H1 (cell line): ENCODE data around the gene PIK3R5. TPM values are rescaled to one million over a fixed set of nuclear protein-coding genes. Genes with fewer than 3 reads are reported as not detected.

Source experiments
- BACH1 ChIP-seq: IDR thresholded peaks from 2 replicates; pipeline ENCODE4 v1.6.1; 2012; ENCODE audit warnings: low read length, improper control_type of control experiment
- CHD7 ChIP-seq: fragments of 300-600 bp; sonication (generic); IDR thresholded peaks from 2 replicates; pipeline ENCODE4 v1.7.1; 2012; ENCODE audit warnings: low read length, moderate library complexity, mild to moderate bottlenecking, inconsistent platforms; ENCODE audit not compliant: insufficient replicate concordance
- E2F6 ChIP-seq: IDR thresholded peaks from 2 replicates; pipeline ENCODE4 v1.6.1; 2012; ENCODE audit warnings: inconsistent platforms
- EZH2 ChIP-seq: fragments of 200-600 bp; sonication (generic); IDR thresholded peaks from 2 replicates; pipeline ENCODE4 v1.7.1; 2012; ENCODE audit warnings: low read depth, mild to moderate bottlenecking, moderate library complexity, low read length, inconsistent platforms; ENCODE audit not compliant: severe bottlenecking
- NRF1 ChIP-seq: IDR thresholded peaks from 2 replicates; pipeline ENCODE4 v1.6.1; 2011; ENCODE audit warnings: mild to moderate bottlenecking, low read depth, low read length, improper control_type of control experiment
- SP4 ChIP-seq: IDR thresholded peaks from 2 replicates; pipeline ENCODE4 v1.6.1; 2012; ENCODE audit warnings: low read length, inconsistent platforms
- polyA plus RNA-seq, 7 experiments: library from polyadenylated mRNA; depleted of rRNA in 3 of 7; stranded (reverse) in 5 of 7; unstranded in 2 of 7; fragments of >200 nt in 5 of 7; fragments of 200-250 nt in 2 of 7; gene quantifications; 1 replicate in 5 of 7; 2 replicates in 1 of 7; 4 replicates in 1 of 7; pipeline versions ENCODE4 v1.2.1 to v1.2.3, GENCODE V29; 2011 to 2013; ENCODE audit warnings: missing spikeins in 2 of 7, mixed read lengths in 2 of 7
- total RNA-seq: library from RNA; stranded (reverse); fragmentation: NEBNext Ultra II Directional; extraction: Animal tissue kit (Norgen Biotek cat#: 25700); gene quantifications from 2 replicates; pipeline ENCODE4 v1.2.1, GENCODE V29; 2021

The PIK3R5 gene
- total and polyA plus RNA-seq, 2 of the 8 experiments (the other 6 are each of a cell fraction or from before 2014, with no cell fraction given) = 2.7 to 4.3 TPM

GRCh38 chr17:8979715-8980114 lies 14.2 kb upstream of the PIK3R5 start (continued):
- no peak for TF ChIP-seq CHD7
- no peak for TF ChIP-seq SP4
- no peak for TF ChIP-seq E2F6
- TF ChIP-seq EZH2 = no peak
- TF ChIP-seq NRF1 = no peak
- TF ChIP-seq BACH1 = no peak
- TF ChIP-seq, all 59 proteins: peak for 0
